Coronary artery (tissue), 2 donors: ENCODE measurements around the gene NAALADL1.
A peak's percentile ranks its signal among the peaks of the same experiment; 100 is the strongest.

ENCODE experiments used
- DNase-seq: peaks from one replicate; pipeline ENCODE4 v3.0.0-alpha.2; 2017; ENCODE audit warnings: low spot score
- H3K27ac ChIP-seq, 2 donors: fragments of 200-600 bp; sonication (generic); one replicate each; pipeline ENCODE4 v1.5.1; 2016 to 2019
- H3K4me3 ChIP-seq: fragments of 200-600 bp; sonication (generic); 2 replicates; pipeline ENCODE4 v1.5.1; 2016; ENCODE audit warnings: mild to moderate bottlenecking, moderate library complexity
- TF ChIP-seq, protein P1 (sequence below): fragments of 200-600 bp; sonication (generic); IDR thresholded peaks from one replicate; pipeline ENCODE4 v1.5.1; 2019; ENCODE audit warnings: antibody characterized with exemption

NAALADL1 gene

DNA sequence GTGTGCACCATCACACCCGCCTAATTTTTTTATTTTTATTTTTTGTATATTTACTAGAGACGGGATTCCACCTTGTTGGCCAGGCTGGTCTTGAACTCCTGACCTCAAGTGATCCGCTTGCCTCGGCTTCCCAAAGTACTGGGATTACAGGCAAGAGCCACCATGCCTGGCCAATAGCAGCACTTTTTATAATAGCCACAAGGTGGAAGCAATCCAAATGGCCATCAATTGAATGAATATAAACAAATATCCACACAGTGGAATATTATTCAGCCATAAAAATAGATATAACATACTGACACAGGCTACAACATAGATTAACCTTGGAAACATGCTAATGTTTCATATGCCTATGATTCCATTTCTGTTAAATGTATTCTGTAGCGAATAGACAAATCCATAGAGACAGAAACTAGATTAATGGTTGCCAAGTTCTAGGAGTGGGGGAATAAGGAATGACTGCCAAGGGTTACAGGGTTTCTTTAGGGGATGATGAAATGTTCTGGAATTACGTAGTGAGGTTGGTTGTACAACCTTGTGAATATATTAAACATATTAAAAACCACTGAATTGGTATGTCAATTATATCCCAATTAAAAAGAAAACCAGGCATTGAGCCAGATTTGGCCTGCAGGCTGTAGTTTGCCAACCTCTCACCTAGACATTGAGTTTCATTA is 42.5 kb upstream of the NAALADL1 start:
- DNase-seq, result no peak
- TF ChIP-seq, protein P1, sequence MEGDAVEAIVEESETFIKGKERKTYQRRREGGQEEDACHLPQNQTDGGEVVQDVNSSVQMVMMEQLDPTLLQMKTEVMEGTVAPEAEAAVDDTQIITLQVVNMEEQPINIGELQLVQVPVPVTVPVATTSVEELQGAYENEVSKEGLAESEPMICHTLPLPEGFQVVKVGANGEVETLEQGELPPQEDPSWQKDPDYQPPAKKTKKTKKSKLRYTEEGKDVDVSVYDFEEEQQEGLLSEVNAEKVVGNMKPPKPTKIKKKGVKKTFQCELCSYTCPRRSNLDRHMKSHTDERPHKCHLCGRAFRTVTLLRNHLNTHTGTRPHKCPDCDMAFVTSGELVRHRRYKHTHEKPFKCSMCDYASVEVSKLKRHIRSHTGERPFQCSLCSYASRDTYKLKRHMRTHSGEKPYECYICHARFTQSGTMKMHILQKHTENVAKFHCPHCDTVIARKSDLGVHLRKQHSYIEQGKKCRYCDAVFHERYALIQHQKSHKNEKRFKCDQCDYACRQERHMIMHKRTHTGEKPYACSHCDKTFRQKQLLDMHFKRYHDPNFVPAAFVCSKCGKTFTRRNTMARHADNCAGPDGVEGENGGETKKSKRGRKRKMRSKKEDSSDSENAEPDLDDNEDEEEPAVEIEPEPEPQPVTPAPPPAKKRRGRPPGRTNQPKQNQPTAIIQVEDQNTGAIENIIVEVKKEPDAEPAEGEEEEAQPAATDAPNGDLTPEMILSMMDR, result no peak
- Histone ChIP-seq H3K4me3 (no peak overlapping the region), H3K27ac (no peak overlapping the region)

DNA sequence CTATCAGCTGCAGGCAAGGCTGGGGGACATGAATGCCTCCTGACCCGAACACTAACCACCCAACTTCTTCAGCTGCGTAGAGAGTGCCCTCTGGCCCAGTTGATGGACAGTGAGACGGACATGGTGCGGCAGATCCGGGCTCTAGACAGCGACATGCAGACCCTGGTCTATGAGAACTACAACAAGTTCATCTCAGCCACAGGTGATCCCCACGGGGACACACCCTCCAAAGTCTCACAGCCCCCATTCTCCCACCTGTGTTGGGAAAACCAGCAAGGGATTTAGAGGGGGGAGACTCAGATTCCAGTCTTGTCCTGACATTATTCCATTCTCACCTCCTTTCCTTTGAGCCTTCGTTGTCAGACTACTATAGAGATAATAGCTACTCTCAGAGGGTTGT is 38.6 kb upstream of the NAALADL1 start:
- Histone ChIP-seq H3K27ac (peak overlapping the region; percentile 73 to 96), H3K4me3 (peak overlapping the region; percentile 95)

DNA sequence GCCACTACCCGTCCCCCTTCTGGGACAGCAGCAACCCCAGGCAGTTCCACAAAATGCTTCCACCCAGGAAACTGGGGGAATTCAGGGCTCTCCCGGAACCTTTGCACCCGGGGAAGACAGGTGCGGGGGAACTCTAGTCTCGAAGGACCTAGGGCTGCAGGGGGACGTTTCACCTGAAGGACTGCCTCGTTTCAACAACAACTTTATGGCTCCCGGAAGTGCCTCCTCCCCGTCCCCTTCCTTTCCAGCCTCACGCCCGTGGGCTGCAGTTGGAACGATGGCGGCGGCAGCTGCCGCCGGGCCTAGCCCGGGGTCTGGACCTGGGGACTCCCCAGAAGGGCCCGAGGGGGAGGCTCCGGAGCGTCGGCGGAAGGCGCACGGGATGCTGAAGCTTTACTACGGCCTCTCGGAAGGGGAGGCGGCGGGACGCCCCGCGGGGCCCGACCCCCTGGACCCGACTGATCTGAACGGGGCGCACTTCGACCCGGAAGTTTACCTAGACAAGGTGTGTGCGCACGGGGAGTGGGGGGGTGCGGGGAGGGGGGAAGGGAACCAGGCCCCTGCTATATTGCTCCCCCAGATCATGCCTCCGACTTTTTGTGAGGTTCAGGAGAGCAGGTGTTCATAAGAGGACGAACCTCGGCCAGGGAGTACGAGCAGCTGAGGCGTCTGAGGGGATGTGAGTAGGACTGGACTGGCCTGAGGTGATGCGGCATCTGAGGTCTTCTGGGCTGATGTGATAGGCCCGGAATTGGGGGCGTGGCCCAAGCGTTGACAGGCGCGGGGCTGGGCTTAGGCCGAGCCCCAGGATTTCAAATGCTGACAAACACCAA is 37.8 kb upstream of the NAALADL1 start, which contains the start of gene VPS51:
Gene VPS51, plus strand, starts transcription at position 241 of the 833 bp plus-strand sequence. Its CDS starts 37 bp downstream, at position 278.
- peak; percentile 91 for DNase-seq
- TF ChIP-seq, protein P1, result no peak
- peak within 1 kb of the TSS; percentile 95 for H3K4me3 ChIP-seq
- H3K27ac ChIP-seq, result peak within 1 kb of the TSS; percentile 73 to 96

More for the DNA sequence above, 38.6 kb upstream of the NAALADL1 start:
- no peak for DNase-seq
- TF ChIP-seq, protein P1, result no peak

DNA sequence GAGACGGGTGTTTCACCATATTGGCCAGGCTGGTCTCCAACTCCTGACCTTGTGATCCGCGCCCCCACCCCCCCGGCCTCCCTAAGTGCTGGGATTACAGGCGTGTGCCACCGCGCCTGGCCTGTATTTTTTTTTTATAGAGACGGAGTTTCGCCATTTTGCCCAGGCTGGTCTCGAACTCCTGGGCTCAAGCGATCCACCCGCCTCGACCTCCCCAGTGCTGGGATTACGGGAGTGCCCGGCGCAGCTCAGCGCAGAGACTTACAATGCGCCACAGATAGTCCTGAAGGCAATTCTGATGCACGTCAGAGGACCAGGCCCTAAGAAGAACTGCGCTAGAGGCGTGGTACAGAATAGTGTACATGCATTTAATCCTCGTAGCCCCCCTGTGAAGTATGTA is 37.1 kb upstream of the NAALADL1 start:
- DNase-seq, result no peak
- Histone ChIP-seq H3K4me3 (peak overlapping the region; percentile 95), H3K27ac (peak overlapping the region in 1 of 2 donors; percentile 96)
- TF ChIP-seq, protein P1, result no peak

DNA sequence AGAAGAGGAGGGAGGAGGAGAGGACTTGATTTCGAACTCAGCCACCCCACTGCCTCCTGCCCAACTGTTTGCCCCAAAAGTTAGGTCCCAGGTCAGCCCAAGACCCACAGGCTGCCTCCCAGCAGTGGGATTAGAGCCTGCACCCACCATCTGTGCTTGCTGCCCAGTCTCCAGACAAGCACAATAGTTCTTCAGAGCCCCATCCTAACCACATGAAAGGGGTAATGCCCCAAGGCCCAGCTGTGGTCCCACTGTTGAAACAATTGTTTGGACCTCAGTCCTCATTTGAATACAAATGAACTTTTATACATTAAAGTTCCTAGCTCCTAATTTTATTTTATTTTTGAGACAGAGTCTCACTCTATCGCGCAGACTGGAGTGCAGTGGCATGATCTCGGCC is 32.3 kb upstream of the NAALADL1 start:
- no peak overlapping the region for H3K27ac ChIP-seq
- TF ChIP-seq, protein P1, result no peak
- DNase-seq, result no peak
- H3K4me3 ChIP-seq, result no peak overlapping the region

DNA sequence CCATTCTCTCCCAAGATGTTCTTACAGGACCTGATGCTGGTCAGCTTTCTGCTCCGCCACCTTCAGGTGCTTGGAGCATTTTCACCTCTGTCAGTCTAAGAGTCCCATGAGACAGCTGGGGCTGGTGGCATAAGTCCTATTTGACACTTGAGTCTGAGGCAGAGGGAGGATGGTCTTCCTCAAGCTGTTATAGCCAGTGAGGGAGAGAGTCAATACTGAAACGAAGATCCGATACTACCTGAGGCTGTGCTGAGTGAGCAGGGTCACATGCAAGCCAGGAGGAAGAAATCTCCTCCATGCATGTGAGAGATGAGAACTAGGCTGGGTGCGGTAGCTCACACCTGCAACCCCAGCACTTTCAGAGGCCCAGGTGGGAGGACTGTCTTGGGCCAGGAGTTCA is 31.3 kb upstream of the NAALADL1 start:
- TF ChIP-seq, protein P1, result no peak
- H3K4me3 ChIP-seq, result no peak overlapping the region
- no peak for DNase-seq
- H3K27ac ChIP-seq, result no peak overlapping the region
